ENCODE data around the gene ERFL.
"Not testable (repeated sequence)": the region's sequence is repeated elsewhere in the genome, so short reads cannot be mapped to it uniquely, and the experiment has no call there.

Gene ERFL

DNA sequence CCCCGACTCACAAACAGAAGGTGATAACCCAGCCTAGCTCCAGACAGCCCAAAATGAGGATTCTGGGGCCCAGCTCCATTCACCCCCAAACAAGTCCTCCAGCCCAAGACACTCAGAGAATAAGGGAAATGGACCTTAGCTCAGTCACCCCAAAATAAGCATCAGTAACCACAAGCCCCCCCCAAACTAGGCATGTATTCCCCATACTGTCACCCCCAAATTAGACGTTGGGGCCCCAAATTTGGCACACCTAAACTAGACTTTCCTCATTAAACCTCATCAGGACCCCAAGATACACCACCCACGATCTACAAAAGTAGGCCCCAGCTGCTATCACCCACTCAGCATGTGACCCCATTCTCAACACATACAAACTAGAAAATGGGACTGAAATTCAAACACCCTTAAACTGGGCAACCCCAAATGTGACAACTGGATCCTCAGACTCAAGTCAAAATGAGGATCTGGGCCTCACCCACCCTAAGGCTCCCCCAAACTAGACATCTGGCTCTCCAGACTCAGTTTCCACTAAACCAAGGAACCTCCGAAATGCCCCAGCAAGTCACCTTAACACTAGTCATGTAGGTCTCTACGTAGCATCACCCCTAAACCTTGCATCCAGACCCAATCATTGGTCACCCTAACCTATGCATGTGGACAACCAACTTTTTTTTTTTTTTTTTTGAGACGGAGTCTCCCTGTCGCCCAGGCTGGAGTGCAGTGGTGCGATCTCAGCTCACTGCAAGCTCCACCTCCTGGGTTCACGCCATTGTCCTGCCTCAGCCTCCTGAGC, 13.4 kb upstream of the ERFL start:
- DNase-seq, result no peak

DNA sequence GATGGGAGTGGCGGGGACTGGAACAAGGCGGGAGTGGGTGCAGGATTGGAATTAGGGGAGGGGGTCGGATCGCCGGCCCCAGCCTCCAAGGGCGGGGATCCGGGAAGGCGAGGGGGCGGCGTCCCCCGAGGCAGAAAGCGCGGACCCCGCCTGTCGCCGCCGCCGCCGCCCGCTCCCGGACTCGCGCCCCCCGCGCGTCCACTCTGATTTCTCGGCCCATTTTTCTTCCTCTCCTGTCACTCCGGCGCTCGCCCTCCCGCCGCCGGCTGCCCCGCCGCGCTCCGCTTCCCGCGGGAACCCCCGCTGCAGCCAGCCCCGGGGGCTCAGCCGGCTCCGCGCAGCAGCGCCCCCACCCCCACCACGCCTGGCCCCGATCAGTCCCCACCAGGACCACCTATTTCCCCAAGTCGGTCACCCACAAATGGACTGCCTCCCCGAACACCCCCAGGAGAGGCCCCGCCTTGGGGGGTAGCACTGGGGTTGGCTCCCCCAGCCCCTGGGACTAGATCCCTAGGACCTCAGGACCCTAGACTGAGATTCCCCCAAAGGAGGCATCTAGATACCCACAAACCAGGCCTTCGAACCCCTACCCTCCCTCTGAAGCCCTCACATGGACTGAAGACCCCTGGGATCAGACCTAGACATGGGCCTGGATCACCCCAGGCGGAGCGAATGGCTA, 12.6 kb upstream of the ERFL start:
- no peak for DNase-seq

DNA sequence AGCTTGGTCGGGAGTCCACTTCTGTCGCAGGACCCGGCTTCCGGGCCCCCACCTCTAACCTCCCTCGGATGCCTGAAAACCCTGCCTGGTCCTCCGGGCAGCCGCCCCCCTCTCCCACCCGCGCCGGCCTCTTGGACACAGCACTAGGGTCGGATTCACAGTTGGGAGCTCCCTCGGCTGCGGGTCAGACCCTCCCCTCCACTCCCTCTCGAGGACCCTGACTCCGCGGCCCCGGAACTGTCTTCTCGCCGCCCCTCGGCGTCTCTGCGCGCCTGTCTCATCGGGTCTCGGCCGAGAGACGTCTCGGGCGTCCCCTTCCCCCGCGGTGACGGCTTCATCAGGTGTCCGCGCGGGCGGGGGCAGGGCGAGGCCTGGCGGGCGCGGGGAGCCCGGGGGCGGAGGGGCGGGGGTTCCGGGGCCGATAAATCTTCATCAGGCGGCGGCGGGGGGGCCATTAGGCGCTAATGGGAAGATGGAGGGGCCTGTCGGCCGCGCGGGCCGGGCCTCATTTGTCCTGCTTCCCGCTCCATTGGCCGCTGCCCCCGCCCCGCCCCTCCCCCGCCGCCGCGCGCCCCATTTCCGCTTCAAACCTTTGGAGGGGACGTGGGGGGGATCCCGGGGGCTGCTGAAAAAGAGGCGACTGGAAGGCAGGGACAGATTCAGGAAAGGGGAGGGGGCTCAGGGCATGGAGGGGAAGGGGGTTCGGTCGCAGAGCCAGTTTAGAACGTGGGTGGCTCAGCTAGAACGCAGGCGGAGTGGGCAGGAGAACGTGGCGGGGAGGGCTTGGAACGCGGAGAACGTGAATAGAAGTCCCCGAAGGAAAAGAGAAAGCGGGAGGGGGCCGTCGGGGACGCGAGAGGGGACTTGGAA, 11.8 kb upstream of the ERFL start:
- DNase-seq, result no peak

DNA sequence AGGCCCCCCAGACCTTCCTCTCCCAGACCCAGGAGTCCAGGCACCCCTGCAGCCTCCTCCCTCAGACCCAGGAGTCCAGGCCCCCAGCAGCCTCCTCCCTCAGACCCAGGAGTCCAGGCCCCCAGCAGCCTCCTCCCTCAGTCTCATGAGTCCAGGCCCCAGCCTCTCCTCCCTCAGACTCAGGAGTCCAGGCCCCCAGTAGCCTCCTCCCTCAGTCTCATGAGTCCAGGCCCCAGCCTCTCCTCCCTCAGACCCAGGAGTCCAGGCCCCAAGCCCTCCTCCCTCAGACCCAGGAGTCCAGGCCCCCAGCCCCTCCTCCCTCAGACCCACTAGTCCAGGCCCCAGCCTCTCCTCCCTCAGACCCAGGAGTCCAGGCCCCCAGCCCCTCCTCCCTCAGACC, 11.0 kb upstream of the ERFL start:
- DNase-seq, result not testable (repeated sequence)

DNA sequence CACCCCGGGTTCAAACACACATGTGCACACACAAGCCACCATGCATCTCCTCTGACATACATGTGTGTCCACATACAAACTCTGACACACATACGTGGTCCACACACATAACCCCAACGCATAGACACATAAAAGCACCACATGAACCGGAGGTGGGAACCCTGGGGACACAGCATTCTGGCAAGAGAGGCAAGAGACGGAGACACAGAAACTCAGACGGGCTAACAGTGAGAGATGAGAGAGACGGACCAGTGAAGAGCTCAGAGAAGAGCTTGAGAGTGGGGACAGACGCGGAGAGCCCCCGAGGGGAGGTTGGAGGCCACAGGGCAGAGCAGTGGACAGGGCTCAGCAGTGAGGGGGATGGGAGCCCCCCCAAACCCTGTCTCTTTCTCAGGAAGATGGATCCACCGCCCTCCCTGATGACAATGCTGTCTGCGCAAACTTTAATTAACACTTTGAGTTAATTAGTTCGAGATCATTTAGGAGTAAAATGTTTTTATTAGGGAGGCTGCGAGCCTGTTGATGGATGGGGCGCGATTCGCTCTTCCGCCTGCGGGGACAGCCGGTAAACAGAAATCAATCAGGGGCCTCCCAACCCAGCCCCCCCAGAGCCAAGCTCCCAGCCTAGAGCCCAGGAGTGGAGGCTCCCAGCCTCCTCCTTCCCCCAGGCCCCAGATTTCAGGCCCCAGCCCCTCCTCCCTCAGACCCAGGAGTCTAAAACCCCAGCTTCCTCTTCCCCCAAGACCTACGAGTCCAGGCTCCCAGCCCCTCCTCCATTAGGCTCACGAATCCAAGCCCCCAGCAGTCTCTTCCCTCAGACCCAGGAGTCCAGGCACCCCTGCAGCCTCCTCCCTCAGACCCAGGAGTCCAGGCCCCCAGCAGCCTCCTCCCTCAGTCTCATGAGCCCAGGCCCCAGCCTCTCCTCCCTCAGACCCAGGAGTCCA, 9.5 kb upstream of the ERFL start:
- DNase-seq, result no peak

DNA sequence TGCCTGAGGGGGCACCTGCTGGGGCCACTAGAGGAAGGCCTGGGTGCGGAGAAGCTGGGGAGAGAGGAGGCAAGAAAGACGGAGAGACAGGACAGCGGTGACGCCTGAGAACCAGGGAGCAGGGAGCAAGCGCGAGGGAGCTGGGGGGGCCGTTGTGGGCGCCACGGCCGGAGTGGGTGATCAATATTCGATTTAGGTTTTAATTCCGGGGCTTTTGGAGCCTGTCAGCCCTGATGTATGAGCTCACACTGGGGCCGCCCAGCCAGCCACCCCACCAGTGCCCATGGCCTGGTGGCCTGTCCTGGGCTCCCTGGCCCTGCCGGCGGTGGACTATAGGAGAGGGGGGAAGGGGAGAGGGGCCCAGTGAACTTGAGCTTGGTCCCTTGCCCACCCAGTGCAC, 8.7 kb upstream of the ERFL start:
- DNase-seq, result no peak

DNA sequence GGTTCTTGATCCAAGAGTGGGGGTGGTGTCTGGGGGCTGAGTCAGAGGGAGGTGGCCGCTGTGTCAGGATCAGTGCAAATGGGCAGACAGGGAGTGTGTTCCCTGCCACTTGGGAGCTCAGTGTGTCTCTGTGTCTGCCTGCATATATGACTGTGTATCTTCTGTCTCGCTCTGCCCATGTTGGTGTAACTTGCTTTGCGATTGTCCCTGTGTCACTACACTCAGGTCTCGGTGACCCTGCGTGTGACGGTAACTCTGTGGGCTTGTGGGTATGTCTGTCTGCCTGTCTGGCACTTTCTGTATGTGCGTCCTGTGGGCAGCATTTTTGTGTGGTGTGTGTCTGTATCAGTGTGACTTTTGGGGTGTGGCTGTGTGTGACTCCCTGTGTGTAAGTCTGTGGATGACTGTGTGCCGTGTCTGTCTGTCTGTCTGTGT, 8.2 kb upstream of the ERFL start:
- no peak for DNase-seq

DNA sequence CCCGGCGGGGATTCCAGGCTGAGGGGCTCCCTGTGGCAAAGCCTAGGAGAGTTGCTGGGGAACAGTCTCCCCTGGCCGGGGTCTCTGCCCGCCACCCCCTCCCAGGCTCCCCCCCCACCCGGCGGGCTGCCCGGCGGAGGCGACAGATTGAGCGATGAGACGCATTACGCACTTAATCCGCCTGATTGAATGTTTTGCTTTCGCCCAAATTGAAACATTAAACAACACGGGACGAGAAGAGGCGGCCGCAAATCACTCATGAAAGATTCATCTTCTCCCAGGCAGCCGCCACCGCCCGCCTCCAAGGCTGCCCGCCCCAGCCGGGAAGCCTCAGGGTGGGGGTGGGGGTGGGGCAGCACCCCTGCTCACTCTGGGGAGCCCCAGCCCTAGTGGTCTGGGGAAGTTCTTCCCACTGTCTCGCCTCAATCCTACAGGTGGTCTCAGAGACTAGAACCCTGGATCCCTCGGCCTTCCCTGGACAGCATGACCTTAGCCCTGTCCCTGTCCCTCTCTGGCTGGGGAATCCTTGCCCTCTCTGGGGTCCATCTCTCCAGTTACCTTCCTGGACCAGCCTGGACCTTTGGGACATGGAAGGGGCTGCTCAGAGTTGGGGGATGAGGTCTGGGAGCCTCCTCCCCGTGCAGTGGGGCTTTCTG, 7.6 kb upstream of the ERFL start:
- DNase-seq, result no peak

DNA sequence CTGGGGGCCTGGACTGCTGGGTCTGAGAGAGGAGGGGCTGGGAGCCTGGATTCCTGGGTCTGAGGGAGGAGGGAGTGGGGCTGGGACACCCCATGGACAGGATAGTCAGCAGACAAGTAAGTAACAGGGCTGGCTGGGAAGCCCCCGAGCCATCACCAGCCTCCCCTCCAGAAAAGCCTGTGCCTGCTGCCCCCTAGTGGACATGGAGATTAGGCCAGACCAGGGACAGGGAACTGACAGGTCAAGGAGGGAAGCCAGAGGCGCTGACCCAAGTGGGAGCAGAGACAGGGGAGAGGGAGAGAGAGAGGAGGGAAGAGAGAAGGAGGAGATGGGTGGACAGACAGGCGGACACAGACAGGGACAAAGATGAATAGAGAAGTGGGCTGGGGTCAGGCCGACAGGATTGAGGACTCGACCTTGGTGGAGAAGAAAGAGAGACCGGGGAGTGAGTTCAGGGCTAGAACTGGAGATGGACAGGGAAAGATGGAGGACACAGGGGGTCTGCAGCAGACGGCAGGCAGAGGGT, 6.7 kb upstream of the ERFL start:
- DNase-seq, result peak; percentile 39

DNA sequence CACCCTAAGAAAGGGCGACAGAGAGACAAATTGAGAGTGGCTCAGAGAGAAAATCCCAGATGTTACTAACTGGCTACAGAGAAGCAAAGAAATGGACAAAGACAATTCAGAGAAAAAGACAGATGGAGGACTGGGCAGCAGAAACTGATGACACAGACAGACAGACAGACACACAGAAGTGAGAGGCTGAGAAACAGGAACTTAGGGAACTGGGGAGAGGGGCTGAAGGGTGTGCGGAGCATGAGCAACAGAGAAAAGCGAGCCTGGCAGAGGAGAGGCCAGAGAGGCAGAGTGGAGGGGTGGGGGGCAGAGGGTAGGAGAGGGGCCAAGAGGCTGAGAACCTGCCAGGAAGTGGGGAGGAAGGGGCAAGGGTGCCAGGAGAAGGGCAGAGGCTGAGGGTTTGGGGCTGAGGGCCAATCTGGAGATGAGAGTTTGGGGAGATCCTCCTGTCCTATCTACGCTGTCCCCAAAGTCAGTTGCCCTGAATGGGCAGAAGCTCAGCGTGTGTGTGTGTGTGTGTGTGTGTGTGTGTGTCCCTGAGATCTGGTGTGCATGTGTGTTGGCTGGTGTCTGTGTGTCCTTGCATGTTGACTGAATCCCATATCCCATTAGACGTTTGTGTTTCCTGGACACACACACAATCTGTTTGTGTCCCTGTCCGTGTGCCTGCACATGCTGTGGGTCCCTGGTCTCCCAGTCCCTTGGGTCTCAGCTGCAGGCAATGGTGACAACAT, 5.6 kb upstream of the ERFL start:
- no peak for DNase-seq

DNA sequence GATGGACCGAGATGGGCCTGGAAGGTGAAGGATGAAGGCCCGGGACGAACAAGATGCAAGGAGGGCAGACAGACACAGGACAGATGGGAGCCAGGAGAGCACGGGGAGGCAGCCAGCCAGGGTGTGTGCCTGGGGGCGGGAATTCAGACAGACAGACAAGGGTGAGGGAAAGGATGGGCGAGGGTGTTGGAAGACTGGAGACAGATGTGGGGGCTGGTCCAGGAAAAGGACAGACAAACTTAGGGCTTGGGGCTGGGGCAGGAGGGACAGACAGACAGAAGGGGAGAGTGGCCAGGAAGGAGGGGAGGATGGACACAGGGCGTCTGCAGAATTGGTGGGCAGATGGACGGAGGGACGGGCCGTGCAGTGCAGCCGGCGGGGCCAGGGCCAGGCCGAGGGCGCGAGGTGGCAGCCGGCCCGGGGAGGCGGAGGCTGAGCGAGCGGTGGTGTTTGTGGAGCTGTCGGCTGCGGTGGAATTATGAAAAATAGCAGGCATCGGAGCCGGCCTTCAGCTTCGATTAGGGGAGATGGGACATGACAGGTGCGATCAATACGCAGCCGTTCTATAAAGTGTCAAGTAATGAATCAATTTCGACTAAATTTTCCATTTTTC, 4.6 kb upstream of the ERFL start:
- no peak for DNase-seq

DNA sequence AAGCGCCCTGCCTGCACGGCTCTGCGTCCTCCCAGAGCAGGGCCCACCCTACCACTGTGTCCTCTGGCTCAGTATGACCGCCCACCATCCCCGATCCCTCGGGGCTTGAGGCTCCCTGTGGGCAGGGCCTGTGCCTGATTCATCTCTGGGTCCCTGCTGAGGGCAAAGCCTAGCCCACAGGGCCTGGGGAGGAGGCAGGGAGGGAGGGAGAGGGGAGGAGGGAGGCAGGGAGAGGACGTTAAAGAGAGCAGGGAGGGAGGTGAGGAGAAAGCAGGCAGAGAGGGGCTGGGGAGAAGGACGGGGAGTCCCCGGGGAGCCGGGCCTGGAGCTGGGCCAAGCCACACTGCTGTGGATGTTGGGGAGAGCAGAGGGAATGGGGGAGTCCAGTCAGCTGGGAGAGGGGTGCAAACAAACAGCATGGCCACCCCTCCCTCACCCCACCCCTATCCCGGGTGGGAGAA, 4.0 kb upstream of the ERFL start:
- DNase-seq, result no peak

DNA sequence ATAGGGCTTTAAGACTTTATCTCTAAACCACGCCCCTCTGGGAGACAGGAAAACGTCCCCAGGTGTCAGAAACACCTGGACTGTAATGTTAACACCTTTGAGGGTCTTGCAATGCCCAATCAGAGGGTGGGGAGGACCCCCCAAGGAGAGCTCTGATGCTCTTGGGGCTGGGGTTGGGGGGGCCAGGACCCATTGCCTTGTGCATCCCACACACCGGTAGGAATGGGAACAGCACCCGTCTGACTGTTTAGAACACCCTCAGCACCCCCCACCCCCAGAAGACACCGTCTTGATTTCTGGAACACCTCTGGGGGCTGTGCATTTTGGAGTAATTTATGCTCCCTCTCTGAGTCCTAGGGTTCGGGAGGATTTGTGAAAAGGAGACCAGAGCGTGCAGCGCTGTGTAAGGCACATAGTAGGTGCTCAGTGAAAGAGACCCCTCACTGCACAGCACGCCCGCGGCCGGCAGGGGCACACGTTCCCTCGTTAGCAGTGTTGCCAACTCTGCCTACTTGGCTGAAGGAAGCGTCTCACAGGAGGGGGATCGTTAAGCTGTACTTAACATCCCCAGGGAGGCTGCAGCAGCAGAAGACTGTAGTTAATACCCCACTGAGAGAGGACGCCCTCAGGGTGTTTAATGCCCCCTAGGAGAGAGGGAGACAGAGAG, 2.8 kb upstream of the ERFL start:
- no peak for DNase-seq

DNA sequence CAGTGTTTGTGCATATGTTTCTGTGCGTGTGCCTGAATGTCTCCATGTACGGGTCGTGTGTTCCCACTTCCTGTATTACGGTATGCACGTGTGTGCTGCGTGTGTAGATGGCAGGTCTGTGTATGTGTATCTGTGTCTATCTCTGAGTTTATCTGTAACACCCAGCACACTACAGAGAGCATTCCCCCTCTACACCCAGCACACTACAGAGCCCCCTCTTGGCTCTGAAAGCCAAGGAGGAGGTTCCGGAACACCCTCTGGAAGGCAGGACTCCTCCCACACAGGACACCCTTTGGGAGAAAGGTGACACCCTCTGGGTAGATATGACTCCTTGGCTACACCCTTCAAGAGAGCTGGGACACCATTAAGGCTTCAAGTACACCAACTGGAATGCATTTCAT, 2.1 kb upstream of the ERFL start:
- DNase-seq, result no peak

DNA sequence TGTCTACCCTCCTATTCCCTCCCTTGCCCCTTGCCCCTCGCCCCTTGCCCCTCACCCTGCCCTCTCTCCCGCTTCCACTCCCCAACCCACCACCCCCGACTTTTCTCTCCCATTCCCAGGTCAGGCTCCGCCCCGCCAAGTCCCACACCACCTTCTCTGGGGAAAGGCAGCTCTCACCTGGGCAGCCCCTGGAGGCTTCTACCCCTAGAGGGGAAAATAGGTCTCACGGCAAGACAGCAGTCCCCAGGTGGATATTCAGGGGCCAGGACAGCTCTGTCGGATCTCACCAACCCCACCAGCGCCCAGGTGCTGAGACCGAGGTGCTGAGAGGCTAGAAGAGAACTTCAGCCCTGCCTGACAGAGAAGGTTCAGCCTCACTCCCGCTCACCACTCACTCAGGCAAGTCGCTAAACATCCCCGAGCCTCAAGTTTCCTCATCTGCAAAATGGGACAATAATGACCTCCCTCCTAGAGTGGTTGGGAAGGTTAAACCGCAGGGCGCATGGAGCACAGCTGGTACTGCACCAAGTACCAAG, 1.4 kb upstream of the ERFL start:
- DNase-seq, result no peak

DNA sequence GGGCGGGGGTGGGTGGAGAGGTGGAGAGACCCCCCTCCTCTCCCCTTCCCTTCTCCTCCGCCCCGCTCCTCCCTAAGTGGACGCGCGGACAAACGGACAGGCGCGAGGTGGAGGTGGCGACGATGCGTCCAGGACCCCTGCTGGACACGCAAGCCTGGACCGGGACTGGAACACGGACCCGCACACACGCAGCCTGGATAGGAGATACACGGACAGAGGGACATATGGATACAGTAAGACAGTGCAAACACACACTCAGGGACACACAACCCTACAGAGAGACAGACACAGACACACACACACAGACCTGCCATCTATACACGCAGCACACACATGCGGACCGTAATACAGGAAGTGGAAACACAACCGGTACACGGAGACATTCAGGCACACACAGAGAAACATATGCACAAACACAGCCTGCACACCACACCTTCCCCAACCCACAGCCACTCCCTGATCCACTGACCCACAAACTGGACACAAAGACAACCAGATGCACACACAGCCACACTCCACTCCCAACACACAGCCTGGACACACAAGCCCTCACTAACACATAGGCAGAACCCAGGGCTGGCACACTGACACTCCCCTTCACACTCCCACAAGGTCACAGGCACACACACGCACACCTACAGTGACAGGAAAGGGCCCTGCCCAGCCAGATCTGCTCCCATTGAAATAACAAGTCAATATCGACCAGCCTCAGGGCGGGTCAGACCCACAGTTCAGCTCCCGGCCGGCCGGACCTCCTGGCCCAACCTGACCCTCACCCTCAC, 696 bp upstream of the ERFL start:
- no peak for DNase-seq

DNA sequence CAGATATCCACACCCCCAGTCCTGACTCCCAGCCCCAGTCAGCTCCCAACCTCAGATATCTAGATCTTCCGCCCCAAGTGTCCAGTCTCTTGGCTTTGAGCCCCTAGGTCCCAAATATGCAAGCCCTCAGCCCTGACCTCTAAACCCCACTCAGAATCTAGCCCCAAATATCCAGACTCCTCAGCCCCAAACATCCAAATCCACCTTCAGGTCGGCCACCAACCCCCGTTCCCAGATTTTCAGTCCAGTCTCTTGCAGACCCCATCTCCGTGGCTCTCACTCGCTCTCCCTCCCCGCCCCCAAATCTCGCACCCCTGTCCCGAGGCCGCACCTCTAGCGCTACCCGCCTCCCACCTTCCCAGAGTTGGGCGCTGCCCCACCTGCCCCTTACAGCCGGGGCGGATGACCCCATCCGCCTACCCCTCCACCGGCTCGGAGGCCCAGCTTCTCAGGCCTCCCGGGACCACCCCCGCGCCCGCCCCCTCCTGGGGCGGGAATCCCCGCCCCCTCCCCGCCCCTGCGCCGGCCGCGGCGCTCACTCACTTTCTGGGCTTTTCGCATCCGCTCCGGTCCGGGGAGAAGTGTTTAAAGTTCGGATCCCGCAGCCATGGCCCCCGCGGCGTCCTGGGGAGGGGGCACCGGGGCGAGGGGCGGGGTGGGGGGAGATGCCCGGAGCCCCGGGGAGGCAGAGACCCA, 604 bp downstream of the ERFL start:
- no peak for DNase-seq
